GM19043 (cell line): ENCODE results near the gene TRIM7.

ENCODE experiments used
- ATAC-seq: cut with Tn5 transposase; IDR thresholded peaks from one replicate; pipeline ENCODE4 v1.9.1; 2021; ENCODE audit warnings: low read depth; ENCODE audit not compliant: unreplicated experiment

The TRIM7 gene

GRCh38 chr5:181204826-181205760 lies at the start of gene TRIM7:
Gene TRIM7, minus strand, starts transcription at chr5:181205196. Its CDS starts 86 bp downstream, at chr5:181205110.
- ATAC-seq: no peak

GRCh38 chr5:181248277-181248676 lies 43.3 kb upstream of the TRIM7 start:
- ATAC-seq: no peak

GRCh38 chr5:181246276-181247049 lies 41.5 kb upstream of the TRIM7 start:
- peak; percentile 35 for ATAC-seq

GRCh38 chr5:181245427-181246275 lies 40.7 kb upstream of the TRIM7 start:
- ATAC-seq: no peak

- peak; percentile 70 for ATAC-seq
Observed at GRCh38 chr5:181243564-181244343, 38.8 kb upstream of the TRIM7 start, which contains the start of gene RACK1. Gene RACK1, minus strand, starts transcription at chr5:181243906. Its CDS starts 106 bp downstream, at chr5:181243800.

GRCh38 chr5:181243018-181243563 lies 38.1 kb upstream of the TRIM7 start:
- no peak for ATAC-seq

GRCh38 chr5:181242031-181242451 lies 37.0 kb upstream of the TRIM7 start:
- no peak for ATAC-seq

- ATAC-seq: no peak
Observed at GRCh38 chr5:181241393-181241975, 36.5 kb upstream of the TRIM7 start.

GRCh38 chr5:181239062-181239663 lies 34.2 kb upstream of the TRIM7 start:
- ATAC-seq: no peak

GRCh38 chr5:181237729-181238385 lies 32.9 kb upstream of the TRIM7 start:
- no peak for ATAC-seq

- ATAC-seq: no peak
Observed at GRCh38 chr5:181236954-181237641, 32.1 kb upstream of the TRIM7 start.

- ATAC-seq: no peak
Observed at GRCh38 chr5:181236471-181236870, 31.5 kb upstream of the TRIM7 start.

GRCh38 chr5:181235689-181236366 lies 30.8 kb upstream of the TRIM7 start:
- ATAC-seq: no peak

GRCh38 chr5:181235323-181235688 lies 30.3 kb upstream of the TRIM7 start:
- ATAC-seq: no peak

GRCh38 chr5:181234455-181235306 lies 29.7 kb upstream of the TRIM7 start:
- ATAC-seq: no peak

- ATAC-seq: no peak
Observed at GRCh38 chr5:181233801-181234454, 28.9 kb upstream of the TRIM7 start.
